ENCODE results near the gene ODR4. TPM values are rescaled to one million over a fixed set of nuclear protein-coding genes. Genes with fewer than 3 reads are reported as not detected.
A peak's percentile ranks its signal among the peaks of the same experiment; 100 is the strongest.
"Not testable (repeated sequence)": the region's sequence is repeated elsewhere in the genome, so short reads cannot be mapped to it uniquely, and the experiment has no call there.

The ODR4 gene
- total RNA-seq, 1 donor from 2014 or later: 10.2 TPM

GRCh38 chr1:186413319-186413718, 37.7 kb downstream of the ODR4 start:
- intact Hi-C loops (cut with DNase I): no loop called here
- ATAC-seq (ENCODE audit: poor library complexity) (no peak), DNase-seq (no peak)

- no peak for DNase-seq
- intact Hi-C loops (cut with DNase I): no loop called here
- ATAC-seq (ENCODE audit: poor library complexity): no peak
Observed at GRCh38 chr1:186418503-186418902, 42.9 kb downstream of the ODR4 start.

GRCh38 chr1:186420311-186420710, 44.7 kb downstream of the ODR4 start:
- intact Hi-C loops (cut with DNase I): no loop called here
- ATAC-seq (ENCODE audit: poor library complexity): no peak
- DNase-seq: no peak

GRCh38 chr1:186420923-186421322, 45.3 kb downstream of the ODR4 start:
- intact Hi-C loops (cut with DNase I): no loop called here
- no peak for ATAC-seq (ENCODE audit: poor library complexity)
- DNase-seq: no peak

GRCh38 chr1:186421446-186421845, 45.8 kb downstream of the ODR4 start:
- ATAC-seq (ENCODE audit: poor library complexity): no peak
- DNase-seq: no peak
- intact Hi-C loops (cut with DNase I): no loop called here

- DNase-seq (peak; percentile 37), ATAC-seq (ENCODE audit: poor library complexity) (peak; percentile 77)
- intact Hi-C loops (cut with DNase I): no loop called here
Observed at GRCh38 chr1:186424539-186424938, 48.9 kb downstream of the ODR4 start.

GRCh38 chr1:186426118-186426517, 50.5 kb downstream of the ODR4 start:
- intact Hi-C loops (cut with DNase I): no loop called here
- ATAC-seq (ENCODE audit: poor library complexity): no peak

GRCh38 chr1:186429017-186429416, 53.4 kb downstream of the ODR4 start:
- intact Hi-C loops (cut with DNase I): no loop called here
- no peak for DNase-seq

More at GRCh38 chr1:186426118-186426517, 50.5 kb downstream of the ODR4 start:
- no peak for DNase-seq

GRCh38 chr1:186435336-186435735, 59.7 kb downstream of the ODR4 start:
- intact Hi-C loops (cut with DNase I): no loop called here

More at GRCh38 chr1:186429017-186429416, 53.4 kb downstream of the ODR4 start:
- ATAC-seq (ENCODE audit: poor library complexity): no peak

GRCh38 chr1:186438567-186438966, 62.9 kb downstream of the ODR4 start:
- DNase-seq (no peak), ATAC-seq (ENCODE audit: poor library complexity) (no peak)
- intact Hi-C loops (cut with DNase I): no loop called here

More at GRCh38 chr1:186435336-186435735, 59.7 kb downstream of the ODR4 start:
- no peak for ATAC-seq (ENCODE audit: poor library complexity)
- DNase-seq: no peak

- DNase-seq (no peak), ATAC-seq (ENCODE audit: poor library complexity) (no peak)
- intact Hi-C loops (cut with DNase I): no loop called here
Observed at GRCh38 chr1:186440584-186440983, 64.9 kb downstream of the ODR4 start.

GRCh38 chr1:186442651-186443375, 67.2 kb downstream of the ODR4 start:
- ATAC-seq (ENCODE audit: poor library complexity) (no peak), DNase-seq (no peak)
- intact Hi-C loops (cut with DNase I): no loop called here

- intact Hi-C loops (cut with DNase I): no loop called here
- ATAC-seq (ENCODE audit: poor library complexity) (no peak), DNase-seq (no peak)
Observed at GRCh38 chr1:186443638-186444037, 68.0 kb downstream of the ODR4 start.

GRCh38 chr1:186446152-186446551, 70.5 kb downstream of the ODR4 start:
- ATAC-seq (ENCODE audit: poor library complexity) (no peak), DNase-seq (no peak)
- intact Hi-C loops (cut with DNase I): no loop called here

GRCh38 chr1:186454981-186455380, 79.3 kb downstream of the ODR4 start:
- ATAC-seq (ENCODE audit: poor library complexity) (no peak), DNase-seq (no peak)
- intact Hi-C loops (cut with DNase I): no loop called here

- peak; percentile 22 for ATAC-seq (ENCODE audit: poor library complexity)
- intact Hi-C loops (cut with DNase I): no loop called here
- no peak for DNase-seq
Observed at GRCh38 chr1:186456729-186457255, 81.2 kb downstream of the ODR4 start.

GRCh38 chr1:186459161-186459560, 83.5 kb downstream of the ODR4 start:
- intact Hi-C loops (cut with DNase I); DNase-seq; ATAC-seq (ENCODE audit: poor library complexity): not testable (repeated sequence)

- ATAC-seq (ENCODE audit: poor library complexity): no peak
- intact Hi-C loops (cut with DNase I): no loop called here
- no peak for DNase-seq
Observed at GRCh38 chr1:186461014-186461413, 85.4 kb downstream of the ODR4 start, which contains the start of gene PDC. PDC (minus strand) TSS chr1:186461114; CDS start chr1:186449459, 11,655 bp downstream.

GRCh38 chr1:186463511-186463910, 87.9 kb downstream of the ODR4 start:
- intact Hi-C loops (cut with DNase I): no loop called here
- no peak for ATAC-seq (ENCODE audit: poor library complexity)

GRCh38 chr1:186463926-186464325, 88.3 kb downstream of the ODR4 start:
- intact Hi-C loops (cut with DNase I): no loop called here
- ATAC-seq (ENCODE audit: poor library complexity) (no peak), DNase-seq (no peak)

More at GRCh38 chr1:186463511-186463910, 87.9 kb downstream of the ODR4 start:
- no peak for DNase-seq
